Pancreas (tissue), 10 donors: ENCODE measurements around the gene DNM3. TPM values are rescaled to one million over a fixed set of nuclear protein-coding genes. Genes with fewer than 3 reads are reported as not detected.

ENCODE experiments used
- ATAC-seq, 4 donors: fragments of 200-7000 bp; cut with Tn5 transposase; one replicate each; pipeline versions ENCODE4 v1.8.0 to v1.9.1; 2020; ENCODE audit warnings: mild to moderate bottlenecking in 4 of 4, moderate library complexity in 4 of 4
- DNase-seq, 6 donors: peaks; one replicate each; pipeline ENCODE4 v3.0.0-alpha.2; 2020
- FAIRE-seq: peaks from 2 replicates; lab custom pipeline; 2012; peaks lifted over from hg19 to GRCh38; lab: Jason Lieb, UNC
- H3K27ac ChIP-seq, 4 donors: fragments of 200-600 bp; sonication (generic); 1 replicate in 3 of 4; 2 replicates in 1 of 4; pipeline versions ENCODE4 v1.5.0 to v1.8.0; 2020
- H3K27me3 ChIP-seq, 4 donors: fragments of 200-600 bp; one replicate each; pipeline ENCODE4 v1.8.0; 2021
- H3K36me3 ChIP-seq, 3 donors: fragments of 200-600 bp; sonication (generic) in 1 of 3; one replicate each; pipeline versions ENCODE4 v1.5.0 to v1.8.0; 2020 to 2021
- H3K4me1 ChIP-seq, 3 donors: fragments of 200-600 bp; one replicate each; pipeline ENCODE4 v1.8.0; 2021
- H3K4me3 ChIP-seq, 4 donors: fragments of 200-600 bp; sonication (generic) in 2 of 4; one replicate each; pipeline versions ENCODE4 v1.5.0 to v1.8.0; 2020 to 2021
- H3K9me3 ChIP-seq, 4 donors: fragments of 200-600 bp; one replicate each; pipeline ENCODE4 v1.8.0; 2021
- CTCF ChIP-seq, 4 donors: fragments of 200-600 bp; sonication (generic) in 3 of 4; IDR thresholded peaks; one replicate each; pipeline versions ENCODE4 v1.5.0 to v1.8.0; 2021; ENCODE audit warnings: antibody characterized with exemption in 4 of 4
- WGBS, 2 donors: extraction: QIAGEN DNeasy Blood & Tissue Kit; methylation state at CpG; one replicate each; pipeline ENCODE4 v1.1.7; 2013; 5-methylcytosine and 5-hydroxymethylcytosine counted together
- intact Hi-C, 3 donors: fragments of 100-400 bp; cut with DNase I; formaldehyde crosslinking; loops; one replicate each; pipeline versions ENCODE4 v1.11.1 to v1.14.2; 2022
- polyA plus RNA-seq, 2 donors: library from polyadenylated mRNA; stranded (reverse); fragments of 200-250 nt; gene quantifications; one replicate each; pipeline ENCODE4 v1.2.3, GENCODE V29; 2013
- total RNA-seq, 6 donors: library from RNA; stranded (reverse); fragmentation: NEBNext Ultra II Directional in 4 of 6; extraction: Animal tissue kit (Norgen Biotek cat#: 25700) in 4 of 6; gene quantifications; one replicate each; pipeline versions ENCODE4 v1.2.1 to v1.2.4, GENCODE V29; 2021 to 2023
- donor health status: healthy with polysubstance abuse.
- donor health status: DM: no; HTN: no; CAD: no; lungs with moderate emphysema.
- donor health status: DM: no; HTN: no; CAD: no.
- donor health status: control.
- donor health status: control.
- donor health status: Bipolar disorder and iron deficiency.
- donor health status: DM: yes; HTN: yes; CAD: no.
- donor health status: DM: no; HTN: no; CAD: no.
- donor health status: DM: no; HTN: no; CAD: no.
- donor health status: DM: yes; HTN: yes; CAD: no.

DNM3 gene
- total and polyA plus RNA-seq, 8 donors, result 0.40 to 1.3 (median 0.78) TPM

GRCh38 chr1:171819946-171820345, 21.4 kb upstream of the DNM3 start:
- Histone ChIP-seq H3K4me3 (no peak overlapping the region), H3K27ac (no peak overlapping the region), H3K27me3 (no peaks in the 10 kb centered on the region), H3K36me3 (no peaks in the 10 kb centered on the region), H3K9me3 (no peaks in the 10 kb centered on the region), H3K4me1 (no peaks in the 10 kb centered on the region)
- WGBS, 2 donors, result 53 to 55% methylated on average over 2 of the region's 2 CpGs
- no peak for TF ChIP-seq CTCF (IDR thresholded peaks at IDR 0.05)
- intact Hi-C loops, result no loop called here
- ATAC-seq (no peak), FAIRE-seq (no peak), DNase-seq (no peak)

GRCh38 chr1:171826973-171827372, 14.3 kb upstream of the DNM3 start:
- Histone ChIP-seq H3K36me3 (no peaks in the 10 kb centered on the region), H3K4me3 (no peak overlapping the region), H3K9me3 (no peaks in the 10 kb centered on the region), H3K27me3 (no peaks in the 10 kb centered on the region), H3K4me1 (no peaks in the 10 kb centered on the region), H3K27ac (no peak overlapping the region)
- no peak for ATAC-seq
- no peak for FAIRE-seq
- TF ChIP-seq CTCF (IDR thresholded peaks at IDR 0.05), result no peak
- intact Hi-C loops, result no loop called here
- 77 to 95% methylated on average over 1 of the region's 1 CpG for WGBS, 2 donors
- no peak for DNase-seq

GRCh38 chr1:171828794-171829193, 12.5 kb upstream of the DNM3 start:
- H3K4me3 ChIP-seq, result no peak overlapping the region
- 91 to 93% methylated on average over 11 of the region's 11 CpGs for WGBS, 2 donors
- no peaks in the 10 kb centered on the region for H3K4me1 ChIP-seq
- no peaks in the 10 kb centered on the region for H3K36me3 ChIP-seq
- intact Hi-C loops, result no loop called here
- H3K27me3 ChIP-seq, result no peaks in the 10 kb centered on the region
- ATAC-seq (no peak), DNase-seq (no peak), FAIRE-seq (no peak)
- H3K9me3 ChIP-seq, result no peaks in the 10 kb centered on the region
- no peak for TF ChIP-seq CTCF (IDR thresholded peaks at IDR 0.05)
- no peak overlapping the region for H3K27ac ChIP-seq

GRCh38 chr1:171833091-171833825, 8.0 kb upstream of the DNM3 start:
- DNase-seq (no peak), FAIRE-seq (no peak), ATAC-seq (no peak)
- no peaks in the 10 kb centered on the region for H3K4me1 ChIP-seq
- WGBS, 2 donors, result 81 to 88% methylated on average over 4 of the region's 4 CpGs
- H3K36me3 ChIP-seq, result no peaks in the 10 kb centered on the region
- intact Hi-C loops, result loop anchor here in 1 of 3 donors (10.0 kb wide), 1 partner anchor 62 kb away; no protein-coding TSS in a partner anchor
- TF ChIP-seq CTCF (IDR thresholded peaks at IDR 0.05), result no peak
- no peak overlapping the region for H3K4me3 ChIP-seq
- H3K27ac ChIP-seq, result no peak overlapping the region
- H3K9me3 ChIP-seq, result no peaks in the 10 kb centered on the region
- H3K27me3 ChIP-seq, result no peaks in the 10 kb centered on the region

- Histone ChIP-seq H3K9me3 (no peaks in the 10 kb centered on the region), H3K36me3 (no peaks in the 10 kb centered on the region), H3K4me1 (no peaks in the 10 kb centered on the region), H3K4me3 (no peak overlapping the region), H3K27me3 (no peaks in the 10 kb centered on the region), H3K27ac (no peak overlapping the region)
- no peak for TF ChIP-seq CTCF (IDR thresholded peaks at IDR 0.05)
- 79 to 80% methylated on average over 2 of the region's 2 CpGs for WGBS, 2 donors
- ATAC-seq, result no peak
- intact Hi-C loops, result loop anchor here in 1 of 3 donors (10.0 kb wide), 1 partner anchor 60 kb away; no protein-coding TSS in a partner anchor
- no peak for FAIRE-seq
- DNase-seq, result no peak
These were observed 6.5 kb upstream of the DNM3 start for GRCh38 chr1:171834821-171835220.
